HepG2 (cell line): ENCODE results near the gene GSTP1. TPM values are rescaled to one million over a fixed set of nuclear protein-coding genes. Genes with fewer than 3 reads are reported as not detected.

Source experiments
- ARHGAP35 ChIP-seq: sonication (generic); formaldehyde crosslinking; IDR thresholded peaks from 2 replicates; pipeline ENCODE4 v1.9.0; 2022; ENCODE audit warnings: mild to moderate bottlenecking, inconsistent platforms, moderate library complexity, missing genetic modification reagents, borderline replicate concordance
- ELF1 ChIP-seq: sonication (generic); formaldehyde crosslinking; IDR thresholded peaks from 2 replicates; pipeline ENCODE4 v1.4.0; 2020; ENCODE audit warnings: missing genetic modification reagents
- ETV5 ChIP-seq: IDR thresholded peaks from 2 replicates; pipeline ENCODE4 v1.6.1; 2018; ENCODE audit warnings: missing biosample characterization, missing genetic modification reagents, inconsistent platforms, borderline replicate concordance
- GPN1 ChIP-seq: sonication (generic); formaldehyde crosslinking; IDR thresholded peaks from 2 replicates; pipeline ENCODE4 v1.5.1; 2020; ENCODE audit warnings: missing genetic modification reagents, borderline replicate concordance
- HMG20B ChIP-seq: conservative IDR thresholded peaks from 2 replicates; pipeline ENCODE4 v1.6.1; 2016; ENCODE audit warnings: missing genetic modification reagents, missing compliant biosample characterization
- JUN ChIP-seq: sonication (generic); formaldehyde crosslinking; IDR thresholded peaks from 2 replicates; pipeline ENCODE4 v1.4.0; 2020; ENCODE audit warnings: mild to moderate bottlenecking, missing genetic modification reagents
- KDM5B ChIP-seq: sonication (generic); formaldehyde crosslinking; IDR thresholded peaks from 2 replicates; pipeline ENCODE4 v1.4.0; 2020; ENCODE audit warnings: missing genetic modification reagents, mild to moderate bottlenecking, borderline replicate concordance
- KMT2B ChIP-seq: IDR thresholded peaks from 2 replicates; pipeline ENCODE4 v1.6.1; 2016; ENCODE audit warnings: missing genetic modification reagents, missing compliant biosample characterization
- MAFF ChIP-seq: IDR thresholded peaks from 2 replicates; pipeline ENCODE4 v1.6.1; 2011; ENCODE audit warnings: low read depth, low read length, improper control_type of control experiment
- MAX ChIP-seq: IDR thresholded peaks from 2 replicates; pipeline ENCODE4 v1.6.1; 2012; ENCODE audit warnings: inconsistent platforms
- MED1 ChIP-seq: sonication (generic); formaldehyde crosslinking; IDR thresholded peaks from 2 replicates; pipeline ENCODE4 v1.4.0; 2020; ENCODE audit warnings: missing genetic modification reagents
- MNT ChIP-seq: fragments of 450-650 bp; IDR thresholded peaks from 2 replicates; pipeline ENCODE4 v1.6.1; 2016
- MYC ChIP-seq: sonication (generic); formaldehyde crosslinking; IDR thresholded peaks from 2 replicates; pipeline ENCODE4 v1.9.0; 2021; ENCODE audit warnings: missing genetic modification reagents, borderline replicate concordance
- PCBP2 ChIP-seq: fragments of 200-400 bp; formaldehyde crosslinking; optimal IDR thresholded peaks from 2 replicates; pipeline ENCODE3; 2018; ENCODE audit warnings: low read length, low read depth; ENCODE audit not compliant: poor library complexity, severe bottlenecking
- RBM22 ChIP-seq: fragments of 200-400 bp; formaldehyde crosslinking; optimal IDR thresholded peaks from 2 replicates; pipeline ENCODE3; 2017; ENCODE audit warnings: mild to moderate bottlenecking, low read length, moderate library complexity
- RNF219 ChIP-seq: sonication (generic); formaldehyde crosslinking; IDR thresholded peaks from 2 replicates; pipeline ENCODE4 v1.5.0; 2020; ENCODE audit warnings: mild to moderate bottlenecking, missing genetic modification reagents
- SP2 ChIP-seq: sonication (generic); formaldehyde crosslinking; IDR thresholded peaks from 2 replicates; pipeline ENCODE4 v1.5.1; 2020; ENCODE audit warnings: mild to moderate bottlenecking, missing genetic modification reagents
- TBX3 ChIP-seq: fragments of 450-650 bp; IDR thresholded peaks from 2 replicates; pipeline ENCODE4 v1.6.1; 2017; ENCODE audit warnings: antibody characterized with exemption, mild to moderate bottlenecking, inconsistent platforms, borderline replicate concordance
- ZMAT5 ChIP-seq: sonication (generic); formaldehyde crosslinking; IDR thresholded peaks from 2 replicates; pipeline ENCODE4 v1.5.0; 2020; ENCODE audit warnings: mild to moderate bottlenecking, low read depth, missing genetic modification reagents, borderline replicate concordance
- ZNF460 ChIP-seq: sonication (generic); formaldehyde crosslinking; IDR thresholded peaks from 2 replicates; pipeline ENCODE4 v1.5.1; 2020; ENCODE audit warnings: missing genetic modification reagents, mild to moderate bottlenecking, borderline replicate concordance
- ZNF629 ChIP-seq: sonication (generic); formaldehyde crosslinking; conservative IDR thresholded peaks from 2 replicates; pipeline ENCODE4 v1.5.0; 2020; ENCODE audit warnings: missing genetic modification reagents
- ZNF770 ChIP-seq: sonication (generic); formaldehyde crosslinking; IDR thresholded peaks from 2 replicates; pipeline ENCODE4 v1.5.0; 2020; ENCODE audit warnings: mild to moderate bottlenecking, missing genetic modification reagents
- ZSCAN12 ChIP-seq: sonication (generic); formaldehyde crosslinking; IDR thresholded peaks from 2 replicates; pipeline ENCODE4 v1.9.0; 2021; ENCODE audit warnings: mild to moderate bottlenecking, missing genetic modification reagents
- ZSCAN31 ChIP-seq: sonication (generic); formaldehyde crosslinking; IDR thresholded peaks from 2 replicates; pipeline ENCODE4 v1.5.0; 2020; ENCODE audit warnings: low read depth, mild to moderate bottlenecking, missing genetic modification reagents
- polyA plus RNA-seq, 8 experiments: library from polyadenylated mRNA; depleted of rRNA in 3 of 8; stranded (reverse) in 7 of 8; unstranded in 1 of 8; fragments of >200 nt; fragmentation: Illumina TruSeq in 4 of 8; extraction: Trizol in 4 of 8; gene quantifications; 2 replicates each; pipeline versions ENCODE4 v1.2.1 to v1.2.3, GENCODE V29; 2011 to 2016; ENCODE audit warnings: low read depth in 4 of 8, missing spikeins in 1 of 8, mixed read lengths in 1 of 8; ENCODE audit not compliant: insufficient read depth in 1 of 8
- total RNA-seq, 5 experiments: library from RNA; depleted of rRNA; stranded (reverse); fragments of >200 nt; fragmentation: Illumina TruSeq; extraction: Trizol; gene quantifications; 2 replicates each; pipeline ENCODE4 v1.2.3, GENCODE V29; 2016; ENCODE audit warnings: low read depth in 1 of 5

The GSTP1 gene
- total and polyA plus RNA-seq, 2 of the 13 experiments (the other 11 are each of a cell fraction or from before 2014, with no cell fraction given): not detected

- TF ChIP-seq ARHGAP35 (CRISPR knock-in tag) (0 out of 2 replicates have a peak, but pooled peaks have one; percentile 17), ELF1 (peak; percentile 79), MYC (CRISPR knock-in tag) (peak; percentile 85), RNF219 (CRISPR knock-in tag) (no peak), ZSCAN12 (no peak), ZMAT5 (CRISPR knock-in tag) (no peak), MAFF (no peak), MNT (peak; percentile 39; the same call in 1 of the 2 replicates), TBX3 (peak; percentile 43; the same call in 1 of the 2 replicates), ZNF770 (0 out of 2 replicates have a peak, but pooled peaks have one; percentile 6), KMT2B (CRISPR knock-in tag) (peak; percentile 74; the same call in 1 of the 2 replicates), KDM5B (CRISPR knock-in tag) (peak; percentile 42; the same call in 1 of the 2 replicates), ZSCAN31 (peak; percentile 95), JUN (no peak), RBM22 (no peak), ZNF460 (no peak), HMG20B (CRISPR knock-in tag) (no peak), MAX (peak; percentile 75; the same call in 1 of the 2 replicates), ZNF629 (CRISPR knock-in tag) (peak; percentile 57), ETV5 (CRISPR knock-in tag) (peak; percentile 14; the same call in 1 of the 2 replicates), PCBP2 (no peak), MED1 (peak; percentile 63; the same call in 1 of the 2 replicates), SP2 (CRISPR knock-in tag) (peak; percentile 76), GPN1 (CRISPR knock-in tag) (no peak)
Observed at GRCh38 chr11:67606492-67607295, 23.1 kb downstream of the GSTP1 start, which contains the start of gene NDUFV1 (continued).
